Umbilical cord (tissue), 2 donors: Measurements from ENCODE around the gene SOX6. TPM values are rescaled to one million over a fixed set of nuclear protein-coding genes. Genes with fewer than 3 reads are reported as not detected.

Source experiments
- DNase-seq: peaks from one replicate; pipeline ENCODE4 v3.0.0-alpha.2; 2015; ENCODE audit warnings: low spot score
- total RNA-seq: library from RNA; depleted of rRNA; stranded (reverse); fragments of >200 nt; gene quantifications from one replicate; pipeline ENCODE4 v1.2.3, GENCODE V29; 2014; ENCODE audit warnings: low replicate concordance; ENCODE audit not compliant: insufficient read depth

Gene SOX6
- total RNA-seq, 1 donor from 2014 or later: 54.7 TPM

GRCh38 chr11:16321148-16321547 lies 35.2 kb downstream of the SOX6 start:
- no peak for DNase-seq

GRCh38 chr11:16318320-16318719 lies 38.0 kb downstream of the SOX6 start:
- DNase-seq: no peak

GRCh38 chr11:16317712-16318111 lies 38.6 kb downstream of the SOX6 start:
- no peak for DNase-seq

- DNase-seq: no peak
Observed at GRCh38 chr11:16313846-16314245, 42.5 kb downstream of the SOX6 start.

GRCh38 chr11:16312233-16312765 lies 44.0 kb downstream of the SOX6 start:
- peak; percentile 55 for DNase-seq

GRCh38 chr11:16311831-16312230 lies 44.5 kb downstream of the SOX6 start:
- no peak for DNase-seq

- peak; percentile 90 for DNase-seq
Observed at GRCh38 chr11:16310943-16311342, 45.4 kb downstream of the SOX6 start.

- no peak for DNase-seq
Observed at GRCh38 chr11:16309226-16309625, 47.1 kb downstream of the SOX6 start.

- no peak for DNase-seq
Observed at GRCh38 chr11:16301462-16301861, 54.9 kb downstream of the SOX6 start.

- DNase-seq: no peak
Observed at GRCh38 chr11:16299884-16300782, 56.2 kb downstream of the SOX6 start.

GRCh38 chr11:16299390-16299789 lies 57.0 kb downstream of the SOX6 start:
- DNase-seq: no peak

- no peak for DNase-seq
Observed at GRCh38 chr11:16297332-16297731, 59.0 kb downstream of the SOX6 start.

GRCh38 chr11:16296273-16296672 lies 60.1 kb downstream of the SOX6 start:
- no peak for DNase-seq

GRCh38 chr11:16295592-16295991 lies 60.8 kb downstream of the SOX6 start:
- DNase-seq: no peak

GRCh38 chr11:16293204-16293681 lies 63.1 kb downstream of the SOX6 start:
- peak; percentile 65 for DNase-seq

GRCh38 chr11:16292167-16292859 lies 64.0 kb downstream of the SOX6 start:
- no peak for DNase-seq

- no peak for DNase-seq
Observed at GRCh38 chr11:16291729-16292128, 64.6 kb downstream of the SOX6 start.

GRCh38 chr11:16289541-16289940 lies 66.8 kb downstream of the SOX6 start:
- no peak for DNase-seq

GRCh38 chr11:16287630-16288280 lies 68.6 kb downstream of the SOX6 start:
- no peak for DNase-seq

- peak; percentile 34 for DNase-seq
Observed at GRCh38 chr11:16286095-16286494, 70.3 kb downstream of the SOX6 start.

GRCh38 chr11:16280256-16280682 lies 76.1 kb downstream of the SOX6 start:
- peak; percentile 13 for DNase-seq

GRCh38 chr11:16279524-16279923 lies 76.8 kb downstream of the SOX6 start:
- no peak for DNase-seq
